Activated B cell treated with CpG ODN at 0.5 μM for 24 hours (primary cell): Measurements from ENCODE around the gene TP63. TPM values are rescaled to one million over a fixed set of nuclear protein-coding genes. Genes with fewer than 3 reads are reported as not detected.
"Not testable (repeated sequence)": the region's sequence is repeated elsewhere in the genome, so short reads cannot be mapped to it uniquely, and the experiment has no call there.

ENCODE experiments used
- ATAC-seq: fragments of 200-7000 bp; cut with Tn5 transposase; one replicate; pipeline ENCODE4 v1.10.0; 2021; ENCODE audit warnings: low read depth, mild to moderate bottlenecking, moderate library complexity
- CTCF ChIA-PET: fragments of 350-600 bp; sonication (Branson Sonifier 250); formaldehyde crosslinking; loops from one replicate; lab custom pipeline; 2021; ENCODE audit warnings: antibody characterized with exemption; lab: Charles Lee
- POLR2A ChIA-PET: fragments of 350-600 bp; sonication (Branson Sonifier 250); formaldehyde crosslinking; loops from one replicate; lab custom pipeline; 2021; ENCODE audit warnings: antibody characterized with exemption; lab: Charles Lee
- DNase-seq: peaks from one replicate; pipeline ENCODE4 v3.0.0; 2022
- H3K27ac Mint-ChIP-seq: one replicate; pipeline ENCODE4 v1.8.0; 2020; ENCODE audit warnings: mixed read lengths
- H3K27me3 Mint-ChIP-seq: one replicate; pipeline ENCODE4 v1.8.0; 2021; ENCODE audit warnings: mixed read lengths
- H3K36me3 Mint-ChIP-seq: one replicate; pipeline ENCODE4 v1.8.0; 2021; ENCODE audit warnings: low read depth, mixed read lengths
- H3K4me1 Mint-ChIP-seq: one replicate; pipeline ENCODE4 v1.8.0; 2021; ENCODE audit warnings: mixed read lengths
- H3K4me3 Mint-ChIP-seq: one replicate; pipeline ENCODE4 v1.8.0; 2020; ENCODE audit warnings: mild to moderate bottlenecking, mixed read lengths
- H3K9me3 Mint-ChIP-seq: one replicate; pipeline ENCODE4 v1.8.0; 2020; ENCODE audit warnings: mixed read lengths
- CTCF ChIP-seq: fragments of 200-600 bp; IDR thresholded peaks from one replicate; pipeline ENCODE4 v1.8.0; 2022; ENCODE audit warnings: antibody characterized with exemption, mild to moderate bottlenecking
- intact Hi-C: fragments of 100-400 bp; cut with micrococcal nuclease; formaldehyde crosslinking; loops from one replicate; pipeline ENCODE4 v1.15.1; 2024
- total RNA-seq: library from RNA; stranded (reverse); gene quantifications from 2 replicates; pipeline ENCODE4 v1.2.3, GENCODE V29; 2022

TP63 gene
- total RNA-seq, 1 donor from 2014 or later: 3.9 TPM

GRCh38 chr3:189588070-189588469, 43.1 kb upstream of the TP63 start:
- H3K36me3 Mint-ChIP-seq: no peaks in the 10 kb centered on the region
- peaks cover 2% of the 10 kb centered on the region for H3K9me3 Mint-ChIP-seq
- DNase-seq (no peak), ATAC-seq (no peak)
- no peak overlapping the region for H3K4me3 Mint-ChIP-seq
- H3K4me1 Mint-ChIP-seq: no peaks in the 10 kb centered on the region
- CTCF ChIA-PET: no interaction called here
- POLR2A ChIA-PET: no interaction called here
- intact Hi-C loops: no loop called here
- H3K27me3 Mint-ChIP-seq: no peaks in the 10 kb centered on the region
- no peak for TF ChIP-seq CTCF
- H3K27ac Mint-ChIP-seq: no peak overlapping the region

- Mint-ChIP-seq H3K36me3 (no peaks in the 10 kb centered on the region), H3K4me3 (no peak overlapping the region), H3K27ac (no peak overlapping the region), H3K9me3 (peaks cover 2% of the 10 kb centered on the region), H3K4me1 (no peaks in the 10 kb centered on the region), H3K27me3 (no peaks in the 10 kb centered on the region)
- intact Hi-C loops: no loop called here
- DNase-seq (no peak), ATAC-seq (no peak)
- ChIA-PET POLR2A (no interaction called here), CTCF (no interaction called here)
- no peak for TF ChIP-seq CTCF
These were observed 42.6 kb upstream of the TP63 start for GRCh38 chr3:189588475-189589178.

- Mint-ChIP-seq H3K9me3 (peaks cover 2% of the 10 kb centered on the region), H3K4me3 (no peak overlapping the region), H3K36me3 (no peaks in the 10 kb centered on the region), H3K27me3 (no peaks in the 10 kb centered on the region), H3K27ac (no peak overlapping the region), H3K4me1 (no peaks in the 10 kb centered on the region)
- CTCF ChIA-PET: no interaction called here
- no peak for TF ChIP-seq CTCF
- POLR2A ChIA-PET: no interaction called here
- intact Hi-C loops: no loop called here
- ATAC-seq (no peak), DNase-seq (no peak)
These were observed 42.0 kb upstream of the TP63 start for GRCh38 chr3:189589179-189589569.

GRCh38 chr3:189590223-189590622, 41.0 kb upstream of the TP63 start:
- Mint-ChIP-seq H3K27ac (no peak overlapping the region), H3K9me3 (peaks cover 2% of the 10 kb centered on the region), H3K36me3 (no peaks in the 10 kb centered on the region), H3K4me3 (no peak overlapping the region), H3K4me1 (no peaks in the 10 kb centered on the region), H3K27me3 (no peaks in the 10 kb centered on the region)
- no peak for TF ChIP-seq CTCF
- ChIA-PET POLR2A (no interaction called here), CTCF (no interaction called here)
- DNase-seq: no peak
- ATAC-seq: no peak
- intact Hi-C loops: no loop called here

GRCh38 chr3:189593581-189593980, 37.6 kb upstream of the TP63 start:
- intact Hi-C loops: no loop called here
- no peak for TF ChIP-seq CTCF
- CTCF ChIA-PET: no interaction called here
- ATAC-seq (no peak), DNase-seq (no peak)
- no peaks in the 10 kb centered on the region for H3K4me1 Mint-ChIP-seq
- H3K4me3 Mint-ChIP-seq: no peak overlapping the region
- no peaks in the 10 kb centered on the region for H3K27me3 Mint-ChIP-seq
- H3K36me3 Mint-ChIP-seq: no peaks in the 10 kb centered on the region
- POLR2A ChIA-PET: no interaction called here
- peaks cover 2% of the 10 kb centered on the region for H3K9me3 Mint-ChIP-seq
- H3K27ac Mint-ChIP-seq: no peak overlapping the region

- H3K9me3 Mint-ChIP-seq, intact Hi-C loops, H3K27ac Mint-ChIP-seq, H3K4me3 Mint-ChIP-seq, H3K4me1 Mint-ChIP-seq, H3K36me3 Mint-ChIP-seq, CTCF ChIA-PET, H3K27me3 Mint-ChIP-seq, DNase-seq, POLR2A ChIA-PET, ATAC-seq: not testable (repeated sequence)
These were observed 34.9 kb upstream of the TP63 start for GRCh38 chr3:189596078-189596979.
